ENCODE measurements around the gene RGS3. TPM values are rescaled to one million over a fixed set of nuclear protein-coding genes. Genes with fewer than 3 reads are reported as not detected.

Gene RGS3
- total and polyA plus RNA-seq, 2 of the 13 experiments (the other 11 are each of a cell fraction or from before 2014, with no cell fraction given) = 17.1 to 28.8 TPM

DNA sequence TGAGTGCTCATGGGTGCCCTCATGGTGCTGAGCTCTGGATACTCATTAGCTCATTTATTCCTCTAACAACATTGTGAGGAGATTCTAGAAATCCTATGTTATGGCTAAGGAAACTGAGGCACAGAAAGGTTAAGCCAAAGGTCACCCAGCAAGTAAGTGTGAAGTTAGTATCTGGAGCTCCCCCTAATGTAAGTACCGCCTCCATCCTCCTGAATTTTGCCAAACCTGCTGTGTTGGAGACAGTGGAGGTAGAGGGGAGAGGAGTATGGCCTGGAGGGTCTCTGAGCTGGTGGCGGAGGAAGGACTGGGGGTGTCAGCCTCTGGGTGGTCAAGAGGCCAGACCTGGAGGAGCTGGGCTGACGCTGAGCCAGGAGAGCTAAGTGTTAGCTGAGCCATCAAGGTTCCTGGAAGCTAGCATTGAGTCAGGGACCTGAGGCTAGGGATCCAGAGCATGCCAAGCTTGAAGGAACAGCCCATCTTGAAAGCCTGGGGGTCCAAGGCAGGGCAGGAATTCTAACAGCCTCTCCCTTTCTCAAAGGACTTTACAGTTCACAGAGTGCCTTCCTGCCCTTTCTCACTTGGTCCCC, 114.8 kb downstream of the RGS3 start:
- Histone ChIP-seq H3K9me3 (ENCODE audit: low read length) (no peaks in the 10 kb centered on the region), H3K36me3 (replicated peaks in 1 of 2; ENCODE audit: control insufficient read depth in 1 of 2, insufficient read depth in 2 of 2, low read length in 2 of 2) (peaks cover under 1 to 15% of the 10 kb centered on the region in 2 experiments; a peak in 2 of 5 replicates), H3K9ac (ENCODE audit: insufficient read depth, low read depth, low read length) (no peak overlapping the region), H3K4me3 (replicated peaks in 1 of 3; ENCODE audit: insufficient read depth in 1 of 3, low read depth in 2 of 3, low read length in 3 of 3) (no peak overlapping the region), H3K4me1 (ENCODE audit: insufficient read depth, low read length) (peaks cover 33% of the 10 kb centered on the region), H2AFZ (ENCODE audit: low read length) (no peak overlapping the region), H4K20me1 (ENCODE audit: insufficient read depth, low read length) (no peaks in the 10 kb centered on the region), H3K4me2 (ENCODE audit: low read depth, low read length) (no peak overlapping the region), H3K79me2 (ENCODE audit: insufficient read depth, low read length) (peaks cover 2% of the 10 kb centered on the region), H3K27ac (ENCODE audit: extremely low read length, insufficient read depth, low read length) (no peak overlapping the region), H3K27me3 (ENCODE audit: control insufficient read depth in 1 of 2, insufficient read depth in 2 of 2, low read length in 2 of 2) (no peaks in the 10 kb centered on the region)
- BruUV-seq (replicated peaks) = no TSS peak
- FAIRE-seq (no peak), DNase-seq (ENCODE audit: low spot score) (no peak), ATAC-seq (no peak)
- in situ Hi-C loops (cut with HindIII; ENCODE audit: extremely low pct_ligation_motif_present, low pct_unique_long_range_greater_than_20kb) (no loop called here), intact Hi-C loops (cut with micrococcal nuclease; ENCODE audit: unreplicated experiment) (no loop called here)
- WGBS (ENCODE audit: low lambda C conversion rate) = 94% methylated on average over 3 of the region's 3 CpGs
- TF ChIP-seq, protein P1, sequence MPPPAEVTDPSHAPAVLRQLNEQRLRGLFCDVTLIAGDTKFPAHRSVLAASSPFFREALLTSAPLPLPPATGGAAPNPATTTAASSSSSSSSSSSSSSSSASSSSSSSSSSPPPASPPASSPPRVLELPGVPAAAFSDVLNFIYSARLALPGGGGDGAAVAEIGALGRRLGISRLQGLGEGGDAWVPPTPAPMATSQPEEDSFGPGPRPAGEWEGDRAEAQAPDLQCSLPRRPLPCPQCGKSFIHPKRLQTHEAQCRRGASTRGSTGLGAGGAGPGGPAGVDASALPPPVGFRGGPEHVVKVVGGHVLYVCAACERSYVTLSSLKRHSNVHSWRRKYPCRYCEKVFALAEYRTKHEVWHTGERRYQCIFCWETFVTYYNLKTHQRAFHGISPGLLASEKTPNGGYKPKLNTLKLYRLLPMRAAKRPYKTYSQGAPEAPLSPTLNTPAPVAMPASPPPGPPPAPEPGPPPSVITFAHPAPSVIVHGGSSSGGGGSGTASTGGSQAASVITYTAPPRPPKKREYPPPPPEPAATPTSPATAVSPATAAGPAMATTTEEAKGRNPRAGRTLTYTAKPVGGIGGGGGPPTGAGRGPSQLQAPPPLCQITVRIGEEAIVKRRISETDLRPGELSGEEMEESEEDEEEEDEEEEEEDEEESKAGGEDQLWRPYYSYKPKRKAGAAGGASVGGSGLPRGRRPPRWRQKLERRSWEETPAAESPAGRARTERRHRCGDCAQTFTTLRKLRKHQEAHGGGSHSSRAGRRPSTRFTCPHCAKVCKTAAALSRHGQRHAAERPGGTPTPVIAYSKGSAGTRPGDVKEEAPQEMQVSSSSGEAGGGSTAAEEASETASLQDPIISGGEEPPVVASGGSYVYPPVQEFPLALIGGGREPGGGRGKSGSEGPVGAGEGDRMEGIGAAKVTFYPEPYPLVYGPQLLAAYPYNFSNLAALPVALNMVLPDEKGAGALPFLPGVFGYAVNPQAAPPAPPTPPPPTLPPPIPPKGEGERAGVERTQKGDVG (CRISPR knock-in tag; IDR thresholded peaks at IDR 0.05; ENCODE audit: borderline replicate concordance) = no peak
- TF ChIP-seq MAFF (IDR thresholded peaks at IDR 0.05; ENCODE audit: low read depth, low read length) (no peak), NCOA1 (CRISPR knock-in tag; IDR thresholded peaks at IDR 0.05) (no peak)
- POLR2A ChIA-PET = no interaction called here
- CTCF ChIA-PET (ENCODE audit: low intra/inter-chr PET ratio, low total read pairs) = no interaction called here

DNA sequence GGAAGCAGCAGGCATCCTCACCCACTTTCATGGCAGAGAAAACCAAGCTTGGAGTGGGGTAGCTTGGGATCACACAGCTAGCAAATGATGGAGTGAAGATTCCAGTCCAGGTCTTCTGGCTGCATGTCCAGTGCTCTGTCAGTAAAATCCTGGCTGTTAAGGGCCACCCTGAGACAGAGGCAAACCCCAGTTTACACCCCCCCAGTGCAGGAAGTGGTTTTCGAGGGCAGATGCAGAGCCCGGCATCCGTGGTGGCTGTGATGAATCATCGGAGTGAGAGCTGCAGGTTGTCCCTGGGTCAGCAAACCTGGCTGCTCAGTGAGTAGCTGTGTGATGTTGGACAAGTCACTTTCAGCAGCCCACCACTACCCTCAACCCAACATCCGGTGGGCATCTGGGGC, 115.4 kb downstream of the RGS3 start:
- DNase-seq (ENCODE audit: low spot score) = no peak
- no peaks in the 10 kb centered on the region for H4K20me1 ChIP-seq (ENCODE audit: insufficient read depth, low read length)
- intact Hi-C loops (cut with micrococcal nuclease; ENCODE audit: unreplicated experiment) = no loop called here
- no peaks in the 10 kb centered on the region for H3K27me3 ChIP-seq (ENCODE audit: control insufficient read depth in 1 of 2, insufficient read depth in 2 of 2, low read length in 2 of 2)
- H3K36me3 ChIP-seq (replicated peaks in 1 of 2; ENCODE audit: control insufficient read depth in 1 of 2, insufficient read depth in 2 of 2, low read length in 2 of 2) = peaks cover 1 to 20% of the 10 kb centered on the region in 2 experiments; a peak in 3 of 5 replicates
- no peak overlapping the region for H3K27ac ChIP-seq (ENCODE audit: extremely low read length, insufficient read depth, low read length)
- H3K4me1 ChIP-seq (ENCODE audit: insufficient read depth, low read length) = peaks cover 33% of the 10 kb centered on the region
- H2AFZ ChIP-seq (ENCODE audit: low read length) = no peak overlapping the region
- ChIA-PET POLR2A (interaction anchor here (1.6 kb wide), 1 partner anchor 15 kb away, joined by 3 read pairs; no protein-coding TSS in a partner anchor), CTCF (ENCODE audit: low intra/inter-chr PET ratio, low total read pairs) (no interaction called here)
- 100% methylated on average over 2 of the region's 5 CpGs for WGBS (ENCODE audit: low lambda C conversion rate)
- TF ChIP-seq CHD2 (IDR thresholded peaks at IDR 0.05; ENCODE audit: low read depth, low read length) (no peak), XBP1 (CRISPR knock-in tag; IDR thresholded peaks at IDR 0.05) (no peak), SP1 (IDR thresholded peaks at IDR 0.05) (no peak), SP1 (CRISPR knock-in tag; IDR thresholded peaks at IDR 0.05) (no peak), TRIM24 (CRISPR knock-in tag; IDR thresholded peaks at IDR 0.05) (no peak), ZNF180 (CRISPR knock-in tag; IDR thresholded peaks at IDR 0.05; ENCODE audit: borderline replicate concordance, low read depth) (no peak), ZNF317 (CRISPR knock-in tag; IDR thresholded peaks at IDR 0.05) (no peak), RBM22 (optimal IDR thresholded peaks at IDR 0.05; ENCODE audit: low read length) (no peak), ZNF296 (CRISPR knock-in tag; conservative IDR thresholded peaks at IDR 0.05) (no peak), ZNF350 (CRISPR knock-in tag; IDR thresholded peaks at IDR 0.05; ENCODE audit: borderline replicate concordance, low read depth) (no peak)
- TF ChIP-seq, protein P2, sequence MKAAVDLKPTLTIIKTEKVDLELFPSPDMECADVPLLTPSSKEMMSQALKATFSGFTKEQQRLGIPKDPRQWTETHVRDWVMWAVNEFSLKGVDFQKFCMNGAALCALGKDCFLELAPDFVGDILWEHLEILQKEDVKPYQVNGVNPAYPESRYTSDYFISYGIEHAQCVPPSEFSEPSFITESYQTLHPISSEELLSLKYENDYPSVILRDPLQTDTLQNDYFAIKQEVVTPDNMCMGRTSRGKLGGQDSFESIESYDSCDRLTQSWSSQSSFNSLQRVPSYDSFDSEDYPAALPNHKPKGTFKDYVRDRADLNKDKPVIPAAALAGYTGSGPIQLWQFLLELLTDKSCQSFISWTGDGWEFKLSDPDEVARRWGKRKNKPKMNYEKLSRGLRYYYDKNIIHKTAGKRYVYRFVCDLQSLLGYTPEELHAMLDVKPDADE (CRISPR knock-in tag; IDR thresholded peaks at IDR 0.05) = no peak
- no peak for FAIRE-seq
- no peak overlapping the region for H3K4me2 ChIP-seq (ENCODE audit: low read depth, low read length)
- BruUV-seq (replicated peaks) = no TSS peak
- no peaks in the 10 kb centered on the region for H3K9me3 ChIP-seq (ENCODE audit: low read length)
- H3K79me2 ChIP-seq (ENCODE audit: insufficient read depth, low read length) = peaks cover 2% of the 10 kb centered on the region
- H3K4me3 ChIP-seq (replicated peaks in 1 of 3; ENCODE audit: insufficient read depth in 1 of 3, low read depth in 2 of 3, low read length in 3 of 3) = no peak overlapping the region
- H3K9ac ChIP-seq (ENCODE audit: insufficient read depth, low read depth, low read length) = no peak overlapping the region
- in situ Hi-C loops (cut with HindIII; ENCODE audit: extremely low pct_ligation_motif_present, low pct_unique_long_range_greater_than_20kb) = no loop called here
- no peak for ATAC-seq
